HepG2 (cell line): Measurements from ENCODE around the gene CBX6. TPM values are rescaled to one million over a fixed set of nuclear protein-coding genes. Genes with fewer than 3 reads are reported as not detected.
A peak's percentile ranks its signal among the peaks of the same experiment; 100 is the strongest.

Experiments
- FOSL1 ChIP-seq: sonication (generic); formaldehyde crosslinking; IDR thresholded peaks from 2 replicates; pipeline ENCODE4 v1.9.0; 2021; ENCODE audit warnings: missing genetic modification reagents, borderline replicate concordance
- HNRNPUL1 ChIP-seq: fragments of 200-400 bp; formaldehyde crosslinking; IDR thresholded peaks from 2 replicates; pipeline ENCODE4 v1.6.1; 2017; ENCODE audit warnings: low read depth, mild to moderate bottlenecking, low read length, moderate library complexity
- MEIS1 ChIP-seq: sonication (generic); formaldehyde crosslinking; IDR thresholded peaks from 2 replicates; pipeline ENCODE4 v1.9.0; 2021; ENCODE audit warnings: mild to moderate bottlenecking, missing genetic modification reagents, moderate library complexity, borderline replicate concordance
- MIER3 ChIP-seq: IDR thresholded peaks from 2 replicates; pipeline ENCODE4 v1.6.1; 2016; ENCODE audit warnings: missing compliant biosample characterization, borderline replicate concordance
- NR2F6 ChIP-seq, 2 experiments: IDR thresholded peaks; 2 replicates each; pipeline ENCODE4 v1.6.1; 2016; ENCODE audit warnings: antibody characterized with exemption in 1 of 2, mild to moderate bottlenecking in 1 of 2
- PHF21A ChIP-seq: sonication (generic); formaldehyde crosslinking; IDR thresholded peaks from 2 replicates; pipeline ENCODE4 v1.5.0; 2020; ENCODE audit warnings: mild to moderate bottlenecking, missing genetic modification reagents
- RXRA ChIP-seq: sonication (generic); formaldehyde crosslinking; IDR thresholded peaks from 2 replicates; pipeline ENCODE4 v1.5.1; 2020; ENCODE audit warnings: missing genetic modification reagents
- SMARCC2 ChIP-seq: fragments of 450-650 bp; IDR thresholded peaks from 2 replicates; pipeline ENCODE4 v1.6.1; 2017; ENCODE audit warnings: antibody characterized with exemption, mild to moderate bottlenecking
- STAT5B ChIP-seq: sonication (generic); formaldehyde crosslinking; IDR thresholded peaks from 2 replicates; pipeline ENCODE4 v1.4.0; 2020; ENCODE audit warnings: missing genetic modification reagents
- ZBTB1 ChIP-seq: sonication (generic); formaldehyde crosslinking; IDR thresholded peaks from 2 replicates; pipeline ENCODE4 v1.4.0; 2020; ENCODE audit warnings: missing genetic modification reagents, borderline replicate concordance
- ZBTB21 ChIP-seq: sonication (generic); formaldehyde crosslinking; IDR thresholded peaks from 2 replicates; pipeline ENCODE4 v1.4.0; 2020; ENCODE audit warnings: missing genetic modification reagents
- ZBTB38 ChIP-seq: sonication (generic); formaldehyde crosslinking; IDR thresholded peaks from 2 replicates; pipeline ENCODE4 v1.5.1; 2020; ENCODE audit warnings: mild to moderate bottlenecking, missing genetic modification reagents
- ZNF317 ChIP-seq: sonication (generic); formaldehyde crosslinking; IDR thresholded peaks from 2 replicates; pipeline ENCODE4 v1.5.0; 2020; ENCODE audit warnings: mild to moderate bottlenecking, missing genetic modification reagents
- ZNF441 ChIP-seq: sonication (generic); formaldehyde crosslinking; IDR thresholded peaks from 2 replicates; pipeline ENCODE4 v1.7.0; 2021; ENCODE audit warnings: missing genetic modification reagents, borderline replicate concordance
- ZNF557 ChIP-seq: sonication (generic); formaldehyde crosslinking; IDR thresholded peaks from 2 replicates; pipeline ENCODE4 v1.4.0; 2020; ENCODE audit warnings: missing genetic modification reagents
- ZNF713 ChIP-seq: sonication (generic); formaldehyde crosslinking; IDR thresholded peaks from 2 replicates; pipeline ENCODE4 v1.4.0; 2020; ENCODE audit warnings: mild to moderate bottlenecking, missing genetic modification reagents
- ZSCAN9 ChIP-seq: IDR thresholded peaks from 2 replicates; pipeline ENCODE4 v1.6.1; 2016; ENCODE audit warnings: borderline replicate concordance
- polyA plus RNA-seq, 8 experiments: library from polyadenylated mRNA; depleted of rRNA in 3 of 8; stranded (reverse) in 7 of 8; unstranded in 1 of 8; fragments of >200 nt; fragmentation: Illumina TruSeq in 4 of 8; extraction: Trizol in 4 of 8; gene quantifications; 2 replicates each; pipeline versions ENCODE4 v1.2.1 to v1.2.3, GENCODE V29; 2011 to 2016; ENCODE audit warnings: low read depth in 4 of 8, missing spikeins in 1 of 8, mixed read lengths in 1 of 8; ENCODE audit not compliant: insufficient read depth in 1 of 8
- total RNA-seq, 5 experiments: library from RNA; depleted of rRNA; stranded (reverse); fragments of >200 nt; fragmentation: Illumina TruSeq; extraction: Trizol; gene quantifications; 2 replicates each; pipeline ENCODE4 v1.2.3, GENCODE V29; 2016; ENCODE audit warnings: low read depth in 1 of 5
- TF ChIP-seq, protein P1 (sequence below): sonication (generic); formaldehyde crosslinking; IDR thresholded peaks from 2 replicates; pipeline ENCODE4 v1.8.0; 2022; ENCODE audit warnings: missing genetic modification reagents, mild to moderate bottlenecking, moderate library complexity, borderline replicate concordance
- TF ChIP-seq, protein P2 (sequence below): sonication (generic); formaldehyde crosslinking; IDR thresholded peaks from 2 replicates; pipeline ENCODE4 v1.4.0; 2020; ENCODE audit warnings: missing genetic modification reagents, borderline replicate concordance
- TF ChIP-seq, protein P3 (sequence below): sonication (generic); formaldehyde crosslinking; IDR thresholded peaks from 2 replicates; pipeline ENCODE4 v1.4.0; 2020; ENCODE audit warnings: missing genetic modification reagents, mild to moderate bottlenecking, borderline replicate concordance
- TF ChIP-seq, protein P4 (sequence below): sonication (generic); formaldehyde crosslinking; IDR thresholded peaks from 2 replicates; pipeline ENCODE4 v1.5.0; 2020; ENCODE audit warnings: missing genetic modification reagents

CBX6 gene
- total and polyA plus RNA-seq, 2 of the 13 experiments (the other 11 are each of a cell fraction or from before 2014, with no cell fraction given): 1.7 to 6.5 TPM

DNA sequence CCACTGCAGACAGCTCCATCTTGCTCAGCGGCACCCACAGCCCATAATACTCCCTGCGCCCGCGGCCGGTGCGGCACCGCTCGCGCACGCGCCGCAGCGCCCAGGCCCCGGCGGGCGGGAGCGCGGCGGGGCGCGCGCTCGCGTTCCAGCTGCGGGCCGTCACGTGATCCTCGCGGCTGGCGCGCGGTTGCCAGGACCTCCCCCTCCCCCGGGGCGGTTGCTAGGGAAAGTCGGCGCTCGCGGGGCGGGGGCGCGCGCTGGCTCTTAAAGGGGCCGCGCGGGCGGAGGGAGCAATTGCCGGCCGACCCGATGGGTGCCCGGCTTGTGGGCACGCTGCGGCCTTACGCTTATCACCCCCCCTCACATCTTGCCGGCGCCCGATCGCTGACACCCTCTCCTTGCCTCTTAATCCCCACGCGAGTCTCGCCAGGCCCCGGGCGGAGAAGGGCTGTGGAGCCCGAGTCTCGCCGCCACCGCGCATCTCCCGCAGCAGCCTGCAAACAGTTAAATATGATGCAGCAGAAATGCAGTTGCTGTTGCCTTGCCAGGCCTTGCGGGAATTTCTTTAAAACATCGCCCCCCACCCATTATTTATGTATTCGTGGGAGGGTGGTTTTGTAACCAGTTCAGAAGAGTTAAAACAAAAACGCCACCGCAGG, at the start of gene CBX6 (continued):
- TF ChIP-seq, protein P1, sequence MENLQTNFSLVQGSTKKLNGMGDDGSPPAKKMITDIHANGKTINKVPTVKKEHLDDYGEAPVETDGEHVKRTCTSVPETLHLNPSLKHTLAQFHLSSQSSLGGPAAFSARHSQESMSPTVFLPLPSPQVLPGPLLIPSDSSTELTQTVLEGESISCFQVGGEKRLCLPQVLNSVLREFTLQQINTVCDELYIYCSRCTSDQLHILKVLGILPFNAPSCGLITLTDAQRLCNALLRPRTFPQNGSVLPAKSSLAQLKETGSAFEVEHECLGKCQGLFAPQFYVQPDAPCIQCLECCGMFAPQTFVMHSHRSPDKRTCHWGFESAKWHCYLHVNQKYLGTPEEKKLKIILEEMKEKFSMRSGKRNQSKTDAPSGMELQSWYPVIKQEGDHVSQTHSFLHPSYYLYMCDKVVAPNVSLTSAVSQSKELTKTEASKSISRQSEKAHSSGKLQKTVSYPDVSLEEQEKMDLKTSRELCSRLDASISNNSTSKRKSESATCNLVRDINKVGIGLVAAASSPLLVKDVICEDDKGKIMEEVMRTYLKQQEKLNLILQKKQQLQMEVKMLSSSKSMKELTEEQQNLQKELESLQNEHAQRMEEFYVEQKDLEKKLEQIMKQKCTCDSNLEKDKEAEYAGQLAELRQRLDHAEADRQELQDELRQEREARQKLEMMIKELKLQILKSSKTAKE (CRISPR knock-in tag): no peak
- no peak for TF ChIP-seq ZBTB1 (CRISPR knock-in tag)
- TF ChIP-seq, protein P2, sequence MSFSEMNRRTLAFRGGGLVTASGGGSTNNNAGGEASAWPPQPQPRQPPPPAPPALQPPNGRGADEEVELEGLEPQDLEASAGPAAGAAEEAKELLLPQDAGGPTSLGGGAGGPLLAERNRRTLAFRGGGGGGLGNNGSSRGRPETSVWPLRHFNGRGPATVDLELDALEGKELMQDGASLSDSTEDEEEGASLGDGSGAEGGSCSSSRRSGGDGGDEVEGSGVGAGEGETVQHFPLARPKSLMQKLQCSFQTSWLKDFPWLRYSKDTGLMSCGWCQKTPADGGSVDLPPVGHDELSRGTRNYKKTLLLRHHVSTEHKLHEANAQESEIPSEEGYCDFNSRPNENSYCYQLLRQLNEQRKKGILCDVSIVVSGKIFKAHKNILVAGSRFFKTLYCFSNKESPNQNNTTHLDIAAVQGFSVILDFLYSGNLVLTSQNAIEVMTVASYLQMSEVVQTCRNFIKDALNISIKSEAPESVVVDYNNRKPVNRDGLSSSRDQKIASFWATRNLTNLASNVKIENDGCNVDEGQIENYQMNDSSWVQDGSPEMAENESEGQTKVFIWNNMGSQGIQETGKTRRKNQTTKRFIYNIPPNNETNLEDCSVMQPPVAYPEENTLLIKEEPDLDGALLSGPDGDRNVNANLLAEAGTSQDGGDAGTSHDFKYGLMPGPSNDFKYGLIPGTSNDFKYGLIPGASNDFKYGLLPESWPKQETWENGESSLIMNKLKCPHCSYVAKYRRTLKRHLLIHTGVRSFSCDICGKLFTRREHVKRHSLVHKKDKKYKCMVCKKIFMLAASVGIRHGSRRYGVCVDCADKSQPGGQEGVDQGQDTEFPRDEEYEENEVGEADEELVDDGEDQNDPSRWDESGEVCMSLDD (CRISPR knock-in tag): no peak
- TF ChIP-seq MIER3 (CRISPR knock-in tag): no peak
- TF ChIP-seq RXRA (CRISPR knock-in tag): no peak
- no peak for TF ChIP-seq MEIS1 (CRISPR knock-in tag)
- no peak for TF ChIP-seq ZBTB21 (CRISPR knock-in tag)
- TF ChIP-seq PHF21A (CRISPR knock-in tag): 0 out of 2 replicates have a peak, but pooled peaks have one; percentile 19
- no peak for TF ChIP-seq ZNF317
- TF ChIP-seq STAT5B: no peak
- TF ChIP-seq SMARCC2: no peak
- TF ChIP-seq ZNF557 (CRISPR knock-in tag): no peak
- TF ChIP-seq, protein P3, sequence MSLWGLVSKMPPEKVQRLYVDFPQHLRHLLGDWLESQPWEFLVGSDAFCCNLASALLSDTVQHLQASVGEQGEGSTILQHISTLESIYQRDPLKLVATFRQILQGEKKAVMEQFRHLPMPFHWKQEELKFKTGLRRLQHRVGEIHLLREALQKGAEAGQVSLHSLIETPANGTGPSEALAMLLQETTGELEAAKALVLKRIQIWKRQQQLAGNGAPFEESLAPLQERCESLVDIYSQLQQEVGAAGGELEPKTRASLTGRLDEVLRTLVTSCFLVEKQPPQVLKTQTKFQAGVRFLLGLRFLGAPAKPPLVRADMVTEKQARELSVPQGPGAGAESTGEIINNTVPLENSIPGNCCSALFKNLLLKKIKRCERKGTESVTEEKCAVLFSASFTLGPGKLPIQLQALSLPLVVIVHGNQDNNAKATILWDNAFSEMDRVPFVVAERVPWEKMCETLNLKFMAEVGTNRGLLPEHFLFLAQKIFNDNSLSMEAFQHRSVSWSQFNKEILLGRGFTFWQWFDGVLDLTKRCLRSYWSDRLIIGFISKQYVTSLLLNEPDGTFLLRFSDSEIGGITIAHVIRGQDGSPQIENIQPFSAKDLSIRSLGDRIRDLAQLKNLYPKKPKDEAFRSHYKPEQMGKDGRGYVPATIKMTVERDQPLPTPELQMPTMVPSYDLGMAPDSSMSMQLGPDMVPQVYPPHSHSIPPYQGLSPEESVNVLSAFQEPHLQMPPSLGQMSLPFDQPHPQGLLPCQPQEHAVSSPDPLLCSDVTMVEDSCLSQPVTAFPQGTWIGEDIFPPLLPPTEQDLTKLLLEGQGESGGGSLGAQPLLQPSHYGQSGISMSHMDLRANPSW (CRISPR knock-in tag): no peak
- TF ChIP-seq ZSCAN9 (CRISPR knock-in tag): no peak
- TF ChIP-seq ZBTB38 (CRISPR knock-in tag): 0 out of 2 replicates have a peak, but pooled peaks have one; percentile 14
- no peak for TF ChIP-seq ZNF713 (CRISPR knock-in tag)
- TF ChIP-seq NR2F6 (IDR thresholded peaks at IDR 0.05): no peak
- no peak for TF ChIP-seq NR2F6 (CRISPR knock-in tag; IDR thresholded peaks at IDR 0.05)
- TF ChIP-seq ZNF441 (CRISPR knock-in tag): no peak
- no peak for TF ChIP-seq HNRNPUL1
- TF ChIP-seq FOSL1 (CRISPR knock-in tag): no peak
- TF ChIP-seq, protein P4, sequence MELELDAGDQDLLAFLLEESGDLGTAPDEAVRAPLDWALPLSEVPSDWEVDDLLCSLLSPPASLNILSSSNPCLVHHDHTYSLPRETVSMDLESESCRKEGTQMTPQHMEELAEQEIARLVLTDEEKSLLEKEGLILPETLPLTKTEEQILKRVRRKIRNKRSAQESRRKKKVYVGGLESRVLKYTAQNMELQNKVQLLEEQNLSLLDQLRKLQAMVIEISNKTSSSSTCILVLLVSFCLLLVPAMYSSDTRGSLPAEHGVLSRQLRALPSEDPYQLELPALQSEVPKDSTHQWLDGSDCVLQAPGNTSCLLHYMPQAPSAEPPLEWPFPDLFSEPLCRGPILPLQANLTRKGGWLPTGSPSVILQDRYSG (CRISPR knock-in tag): 0 out of 2 replicates have a peak, but pooled peaks have one; percentile 16
